Endothelial cell of umbilical vein (primary cell): ENCODE data around the gene RHEX. TPM values are rescaled to one million over a fixed set of nuclear protein-coding genes. Genes with fewer than 3 reads are reported as not detected.

ENCODE experiments used
- BruUV-seq: library from RNA; stranded (reverse); fragments of 400-500 nt; replicated peaks from 2 replicates; lab custom pipeline; 2021; lab: Mats Ljungman, UMichigan
- CTCF ChIA-PET: fragments of 300-600, 350-600 bp; sonication (Branson Sonifier 250); formaldehyde crosslinking; loops from one replicate; lab custom pipeline; 2021; ENCODE audit warnings: antibody characterized with exemption, inconsistent platforms; lab: Charles Lee
- POLR2A ChIA-PET: fragments of 300-600, 350-600 bp; sonication (Branson Sonifier 250); formaldehyde crosslinking; loops from one replicate; lab custom pipeline; 2021; ENCODE audit warnings: antibody characterized with exemption, inconsistent platforms; lab: Charles Lee
- DNase-seq: peaks from one replicate; pipeline ENCODE4 v3.0.0-alpha.2; 2011; ENCODE audit warnings: low read depth, low spot score
- FAIRE-seq: peaks from 2 replicates; lab custom pipeline; 2011; peaks lifted over from hg19 to GRCh38; lab: Jason Lieb, UNC
- H2AFZ ChIP-seq: 2 replicates; pipeline ENCODE4 v1.6.0; 2012; ENCODE audit warnings: low read depth, low read length, control low read depth, inconsistent platforms
- H3K27ac ChIP-seq: 2 replicates; pipeline ENCODE4 v1.5.1; 2011; ENCODE audit warnings: low read depth, mild to moderate bottlenecking, control low read depth, low read length, moderate library complexity; ENCODE audit not compliant: insufficient read depth
- H3K27me3 ChIP-seq, 2 experiments: 2 replicates each; pipeline versions ENCODE4 v1.6.0 to v1.6.1; 2011; ENCODE audit warnings: low read length in 2 of 2, mixed read lengths in 1 of 2; ENCODE audit not compliant: control insufficient read depth in 2 of 2, insufficient read depth in 2 of 2
- H3K36me3 ChIP-seq, 2 experiments: 2 replicates in 1 of 2; 3 replicates in 1 of 2; pipeline ENCODE4 v1.5.1; 2011; ENCODE audit warnings: low read length in 2 of 2, mild to moderate bottlenecking in 1 of 2, moderate library complexity in 1 of 2; ENCODE audit not compliant: control insufficient read depth in 2 of 2, insufficient read depth in 2 of 2; ENCODE audit errors: extremely low read depth in 1 of 2
- H3K4me1 ChIP-seq: 3 replicates; pipeline ENCODE4 v1.5.1; 2011; ENCODE audit warnings: mild to moderate bottlenecking, low read length; ENCODE audit not compliant: control insufficient read depth, insufficient read depth; ENCODE audit errors: extremely low read depth
- H3K4me2 ChIP-seq: 2 replicates; pipeline ENCODE4 v1.6.1; 2011; ENCODE audit warnings: low read length, control low read depth, mixed read lengths; ENCODE audit not compliant: insufficient read depth
- H3K4me3 ChIP-seq, 3 experiments: fragments of 200-600 bp in 1 of 3; sonication (generic), shearing (Covaris generic) in 1 of 3; replicated peaks in 1 of 3; 2 replicates each; pipeline ENCODE4 v1.5.1; 2011 to 2016; ENCODE audit warnings: control low read depth in 3 of 3, low read length in 3 of 3, mild to moderate bottlenecking in 2 of 3, inconsistent platforms in 1 of 3, low read depth in 1 of 3, moderate library complexity in 1 of 3; ENCODE audit not compliant: insufficient read depth in 1 of 3
- H3K79me2 ChIP-seq: 2 replicates; pipeline ENCODE4 v1.6.0; 2012; ENCODE audit warnings: low read length, inconsistent platforms; ENCODE audit not compliant: control insufficient read depth, insufficient read depth
- H3K9ac ChIP-seq: replicated peaks from 2 replicates; pipeline ENCODE3; 2011; ENCODE audit warnings: low read length, control low read depth; ENCODE audit not compliant: insufficient read depth; ENCODE audit errors: extremely low read depth
- H3K9me1 ChIP-seq: replicated peaks from 3 replicates; pipeline ENCODE4 v1.6.0; 2011; ENCODE audit warnings: mild to moderate bottlenecking, low read length; ENCODE audit not compliant: control insufficient read depth, insufficient read depth; ENCODE audit errors: extremely low read depth
- H3K9me3 ChIP-seq: replicated peaks from 2 replicates; pipeline ENCODE4 v1.5.1; 2012; ENCODE audit warnings: low read length, inconsistent platforms; ENCODE audit not compliant: control insufficient read depth, insufficient read depth
- H4K20me1 ChIP-seq: replicated peaks from 2 replicates; pipeline ENCODE3; 2011; ENCODE audit warnings: mild to moderate bottlenecking, low read length; ENCODE audit not compliant: control insufficient read depth, insufficient read depth; ENCODE audit errors: extremely low read depth
- CTCF ChIP-seq, 2 donors: IDR thresholded peaks; 1 replicate in 1 of 2; 2 replicates in 1 of 2; pipeline ENCODE4 v1.5.1; 2011; ENCODE audit warnings: low read length in 2 of 2, mild to moderate bottlenecking in 2 of 2, moderate library complexity in 2 of 2, control low read depth in 1 of 2, inconsistent platforms in 1 of 2, low read depth in 1 of 2; ENCODE audit not compliant: insufficient read depth in 1 of 2; ENCODE audit errors: extremely low read depth in 1 of 2
- EZH2 ChIP-seq: IDR thresholded peaks from 2 replicates; pipeline ENCODE4 v1.6.1; 2012; ENCODE audit warnings: borderline replicate concordance, low read depth, mild to moderate bottlenecking, moderate library complexity, low read length, inconsistent platforms; ENCODE audit not compliant: severe bottlenecking
- FOS ChIP-seq: IDR thresholded peaks from 2 replicates; pipeline ENCODE4 v1.6.1; 2011; ENCODE audit warnings: mild to moderate bottlenecking, low read length, moderate library complexity, borderline replicate concordance; ENCODE audit not compliant: insufficient read depth
- GATA2 ChIP-seq: IDR thresholded peaks from 2 replicates; pipeline ENCODE4 v1.7.0; 2011; ENCODE audit warnings: low read depth, mild to moderate bottlenecking, moderate library complexity, mixed read lengths, low read length; ENCODE audit not compliant: insufficient read length, insufficient read depth
- JUN ChIP-seq: IDR thresholded peaks from 2 replicates; pipeline ENCODE4 v1.6.1; 2011; ENCODE audit warnings: borderline replicate concordance, low read depth; ENCODE audit not compliant: insufficient read length, insufficient read depth
- MAX ChIP-seq: IDR thresholded peaks from 2 replicates; pipeline ENCODE4 v1.6.1; 2011; ENCODE audit not compliant: insufficient read depth, insufficient read length
- MYC ChIP-seq: IDR thresholded peaks from one replicate; pipeline ENCODE4 v1.6.1; 2011; ENCODE audit warnings: mild to moderate bottlenecking, low read depth, low read length
- POLR2A ChIP-seq: IDR thresholded peaks from 2 replicates; pipeline ENCODE4 v1.6.1; 2012; ENCODE audit warnings: low read depth, mild to moderate bottlenecking, control low read depth, low read length
- POLR2AphosphoS5 ChIP-seq: IDR thresholded peaks from 2 replicates; pipeline ENCODE4 v1.6.1; 2012; ENCODE audit warnings: low read depth, mild to moderate bottlenecking, control low read depth, low read length, moderate library complexity; ENCODE audit not compliant: insufficient read depth
- dilution Hi-C: fragments of 300-500 bp; cut with MboI; formaldehyde crosslinking; loops from one replicate; pipeline ENCODE4 v1.15.0; 2019; ENCODE audit warnings: low sequenced_read_pairs; ENCODE audit not compliant: extremely low pct_ligation_motif_present
- intact Hi-C: fragments of 100-400 bp; cut with micrococcal nuclease; formaldehyde crosslinking; loops from one replicate; pipeline ENCODE4 v1.10.0; 2022
- polyA plus RNA-seq, 4 experiments: library from polyadenylated mRNA; depleted of rRNA in 3 of 4; stranded (reverse) in 3 of 4; unstranded in 1 of 4; fragments of >200 nt; gene quantifications; 2 replicates each; pipeline versions ENCODE4 v1.2.1 to v1.2.3, GENCODE V29; 2011 to 2012; ENCODE audit warnings: missing spikeins in 1 of 4
- total RNA-seq: library from RNA; stranded (reverse); gene quantifications from 2 replicates; pipeline ENCODE4 v1.2.3, GENCODE V29; 2021

The RHEX gene
- total and polyA plus RNA-seq, 2 donors (not counting 3 experiments of a cell fraction or from before 2014, with no cell fraction given) = not detected

- H2AFZ ChIP-seq = no peak overlapping the region
- BruUV-seq = no TSS peak
- CTCF ChIA-PET = interaction anchor here (1.0 to 1.5 kb wide), 2 partner anchors 12 to 22 kb away, joined by 3 to 4 read pairs; no protein-coding TSS in a partner anchor
These were observed 30.8 kb downstream of the RHEX start for GRCh38 chr1:206083750-206084149.

More at GRCh38 chr1:206083750-206084149, 30.8 kb downstream of the RHEX start:
- Histone ChIP-seq H3K4me1 (no peaks in the 10 kb centered on the region), H3K36me3 (no peaks in the 10 kb centered on the region), H3K27ac (no peak overlapping the region), H3K9me1 (no peaks in the 10 kb centered on the region), H4K20me1 (no peaks in the 10 kb centered on the region), H3K4me3 (no peak overlapping the region), H3K79me2 (no peaks in the 10 kb centered on the region), H3K4me2 (no peak overlapping the region), H3K9me3 (no peaks in the 10 kb centered on the region), H3K9ac (no peak overlapping the region), H3K27me3 (peaks cover 0 to 18% of the 10 kb centered on the region in 2 experiments)
- intact Hi-C loops (no loop called here), dilution Hi-C loops (no loop called here)
- TF ChIP-seq MAX (no peak), FOS (no peak), POLR2AphosphoS5 (no peak), GATA2 (no peak), EZH2 (no peak), MYC (no peak), CTCF (IDR thresholded peaks at IDR 0.05; ENCODE audit: extremely low read depth in 1 of 2, insufficient read depth in 1 of 2, low read depth in 1 of 2, low read length in 2 of 2) (no peak), POLR2A (no peak), JUN (no peak)
- POLR2A ChIA-PET = no interaction called here
- DNase-seq = no peak
- FAIRE-seq = no peak
